Activated CD8-positive, alpha-beta memory T cell treated with anti-CD3 and anti-CD28 coated beads for 24 hours (primary cell): ENCODE data around the gene FLT1.

Experiments used
- DNase-seq: peaks from one replicate; pipeline ENCODE4 v3.0.0-alpha.2; 2020

FLT1 gene

DNA sequence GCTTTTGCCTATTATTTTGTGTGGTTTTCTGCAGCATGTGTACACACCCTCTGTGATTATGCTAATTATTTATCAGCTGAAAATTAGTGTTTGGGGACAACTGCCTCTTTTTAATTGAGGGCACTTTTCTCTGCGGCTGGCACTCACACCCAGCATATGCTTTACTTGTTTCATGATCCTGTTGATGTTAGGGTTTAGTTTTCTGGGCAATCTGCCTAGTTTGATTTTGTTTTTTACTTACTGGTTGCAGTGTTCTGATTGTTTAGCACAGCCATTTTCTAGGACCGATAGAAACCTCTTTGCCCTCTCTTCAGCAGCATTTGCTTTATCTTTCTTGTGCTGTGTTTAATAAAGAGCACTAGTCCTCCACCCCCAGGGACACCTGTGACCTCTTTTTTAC lies 195.0 kb downstream of the FLT1 start:
- no peak for DNase-seq

- no peak for DNase-seq
Measured at GRCh38 chr13:28297341-28297740, 197.6 kb downstream of the FLT1 start.

GRCh38 chr13:28286263-28286662 lies 208.7 kb downstream of the FLT1 start:
- DNase-seq, result no peak

- DNase-seq, result no peak
Measured at GRCh38 chr13:28283600-28283999, 211.3 kb downstream of the FLT1 start.

GRCh38 chr13:28282451-28282850 lies 212.5 kb downstream of the FLT1 start:
- no peak for DNase-seq

- no peak for DNase-seq
Measured at GRCh38 chr13:28273919-28274318, 221.0 kb downstream of the FLT1 start.

GRCh38 chr13:28271056-28271840 lies 223.7 kb downstream of the FLT1 start:
- DNase-seq, result no peak

GRCh38 chr13:28268800-28269223 lies 226.1 kb downstream of the FLT1 start:
- no peak for DNase-seq

DNA sequence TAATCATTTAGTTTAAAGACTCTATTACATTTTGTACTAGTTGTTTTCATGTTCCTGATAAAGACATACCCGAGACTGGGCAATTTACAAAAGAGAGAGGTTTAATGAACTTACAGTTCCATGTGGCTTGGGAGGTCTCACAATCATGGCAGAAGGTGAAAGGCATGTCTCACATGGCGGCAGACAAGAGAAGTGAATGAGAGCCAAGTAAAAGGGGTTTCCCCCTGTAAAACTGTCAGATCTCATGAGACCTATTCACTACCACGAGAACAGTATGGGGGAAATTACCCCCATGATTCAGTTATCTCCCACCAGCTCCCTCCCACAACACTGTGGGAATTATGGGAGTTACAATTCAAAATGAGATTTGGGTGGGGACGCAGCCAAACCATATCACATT lies 227.4 kb downstream of the FLT1 start:
- no peak for DNase-seq

- no peak for DNase-seq
Measured at GRCh38 chr13:28258417-28258816, 236.5 kb downstream of the FLT1 start.

GRCh38 chr13:28257305-28257704 lies 237.6 kb downstream of the FLT1 start:
- no peak for DNase-seq

DNA sequence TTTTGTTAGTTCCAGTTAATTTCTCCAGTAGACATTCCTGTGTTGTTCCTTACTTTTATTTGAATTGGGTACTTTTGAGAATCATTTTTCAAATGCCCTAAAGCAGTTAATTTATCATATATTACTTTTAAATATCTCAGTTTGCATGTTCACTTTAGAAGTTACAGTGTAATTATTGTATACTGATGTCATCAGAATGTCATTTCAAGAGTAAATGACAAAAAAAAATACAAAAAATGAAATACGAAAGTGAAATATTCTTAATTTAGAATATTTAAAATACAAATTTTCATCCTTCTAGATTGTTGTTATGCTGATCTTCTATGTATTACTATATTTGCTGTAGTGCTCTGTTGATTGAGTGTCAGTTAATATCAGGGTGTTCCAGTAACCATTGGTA lies 242.4 kb downstream of the FLT1 start:
- no peak for DNase-seq

GRCh38 chr13:28251466-28251865 lies 243.5 kb downstream of the FLT1 start:
- no peak for DNase-seq

GRCh38 chr13:28250542-28250941 lies 244.4 kb downstream of the FLT1 start:
- no peak for DNase-seq
